Natural killer cell (primary cell): ENCODE data around the gene HOXD10. TPM values are rescaled to one million over a fixed set of nuclear protein-coding genes. Genes with fewer than 3 reads are reported as not detected.

Source experiments
- ATAC-seq, 3 donors: fragments of 150-1000 bp in 2 of 3; fragments of 200-7000 bp in 1 of 3; cut with Tn5 transposase; 1 replicate in 1 of 3; 2 replicates in 2 of 3; pipeline ENCODE4 v1.10.0; 2021; ENCODE audit warnings: mild to moderate bottlenecking in 2 of 3, moderate library complexity in 2 of 3
- DNase-seq, 2 donors: peaks; one replicate each; pipeline versions ENCODE4 v3.0.0 to v3.0.0-alpha.2; 2013 to 2021; ENCODE audit warnings: mixed read lengths in 1 of 2
- H3K27ac ChIP-seq: one replicate; pipeline ENCODE4 v1.5.1; 2013; ENCODE audit warnings: mild to moderate bottlenecking, low read length
- H3K27me3 ChIP-seq: one replicate; pipeline ENCODE4 v1.6.1; 2013; ENCODE audit warnings: low read length; ENCODE audit not compliant: control insufficient read depth, insufficient read depth
- H3K36me3 ChIP-seq: one replicate; pipeline ENCODE4 v1.6.1; 2013; ENCODE audit warnings: low read length; ENCODE audit not compliant: control insufficient read depth, insufficient read depth
- H3K4me1 ChIP-seq: one replicate; pipeline ENCODE4 v1.6.1; 2013; ENCODE audit warnings: low read length; ENCODE audit not compliant: control insufficient read depth, insufficient read depth
- H3K4me3 ChIP-seq: one replicate; pipeline ENCODE4 v1.5.1; 2013; ENCODE audit warnings: low read length
- H3K9me3 ChIP-seq: one replicate; pipeline ENCODE4 v1.6.1; 2013; ENCODE audit warnings: low read length; ENCODE audit not compliant: control insufficient read depth, insufficient read depth
- H3K27ac Mint-ChIP-seq, 2 donors: one replicate each; pipeline ENCODE4 v1.8.0; 2022; ENCODE audit warnings: mild to moderate bottlenecking in 2 of 2, mixed read lengths in 2 of 2, moderate library complexity in 1 of 2
- H3K27me3 Mint-ChIP-seq, 2 donors: one replicate each; pipeline ENCODE4 v1.8.0; 2022; ENCODE audit warnings: low read depth in 2 of 2, mixed read lengths in 2 of 2
- H3K36me3 Mint-ChIP-seq: one replicate; pipeline ENCODE4 v1.8.0; 2022; ENCODE audit warnings: mixed read lengths
- H3K4me1 Mint-ChIP-seq, 2 donors: one replicate each; pipeline ENCODE4 v1.8.0; 2022; ENCODE audit warnings: mixed read lengths in 2 of 2
- H3K4me3 Mint-ChIP-seq: one replicate; pipeline ENCODE4 v1.8.0; 2022; ENCODE audit warnings: mild to moderate bottlenecking, moderate library complexity, mixed read lengths
- H3K9me3 Mint-ChIP-seq, 2 donors: one replicate each; pipeline ENCODE4 v1.8.0; 2022; ENCODE audit warnings: mixed read lengths in 2 of 2
- CTCF ChIP-seq: fragments of 200-600 bp; IDR thresholded peaks from one replicate; pipeline ENCODE4 v1.8.0; 2022; ENCODE audit warnings: antibody characterized with exemption
- WGBS: methylation state at CpG from one replicate; pipeline ENCODE4 v1.1.7; 2013; ENCODE audit warnings: missing lambda C conversion rate; ENCODE audit not compliant: insufficient coverage; 5-methylcytosine and 5-hydroxymethylcytosine counted together
- intact Hi-C: fragments of 100-400 bp; cut with micrococcal nuclease; formaldehyde crosslinking; loops from one replicate; pipeline ENCODE4 v1.14.2; 2022
- total RNA-seq, 4 donors: library from RNA; stranded (reverse); fragments of 120-200 nt in 1 of 4; gene quantifications; one replicate each; pipeline versions ENCODE4 v1.2.3 to v1.2.4, GENCODE V29; 2013 to 2022

HOXD10 gene
- total RNA-seq, 3 donors from 2014 or later (not counting 1 experiment from before 2014, with no cell fraction given) = not detected

- no peak for ATAC-seq
- no peak for TF ChIP-seq CTCF
- Mint-ChIP-seq H3K4me1 (peaks cover 0 to 13% of the 10 kb centered on the region in 2 donors), H3K36me3 (peaks cover 8% of the 10 kb centered on the region), H3K27ac (no peak overlapping the region), H3K27me3 (peaks cover 61 to 66% of the 10 kb centered on the region in 2 donors), H3K9me3 (peaks cover 0 to 2% of the 10 kb centered on the region in 2 donors), H3K4me3 (no peak overlapping the region)
- intact Hi-C loops = no loop called here
- 11% methylated on average over 50 of the region's 50 CpGs for WGBS
- peaks cover 67% of the 10 kb centered on the region for H3K27me3 ChIP-seq
- H3K9me3 ChIP-seq = peaks cover 6% of the 10 kb centered on the region
- no peak for DNase-seq
- H3K36me3 ChIP-seq = no peaks in the 10 kb centered on the region
- H3K4me1 ChIP-seq = no peaks in the 10 kb centered on the region
- no peak overlapping the region for H3K27ac ChIP-seq
- no peak overlapping the region for H3K4me3 ChIP-seq
Observed at GRCh38 chr2:176160251-176160985, 43.8 kb downstream of the HOXD10 start.

GRCh38 chr2:176160986-176161824 lies 44.6 kb downstream of the HOXD10 start:
- H3K36me3 ChIP-seq = no peaks in the 10 kb centered on the region
- Mint-ChIP-seq H3K4me1 (peaks cover 0 to 13% of the 10 kb centered on the region in 2 donors), H3K27me3 (peaks cover 61 to 68% of the 10 kb centered on the region in 2 donors), H3K27ac (no peak overlapping the region), H3K4me3 (no peak overlapping the region), H3K9me3 (peaks cover 0 to 2% of the 10 kb centered on the region in 2 donors), H3K36me3 (peaks cover 8% of the 10 kb centered on the region)
- H3K4me3 ChIP-seq = no peak overlapping the region
- H3K27ac ChIP-seq = no peak overlapping the region
- H3K4me1 ChIP-seq = no peaks in the 10 kb centered on the region
- intact Hi-C loops = no loop called here
- ATAC-seq (no peak), DNase-seq (no peak)
- peaks cover 66% of the 10 kb centered on the region for H3K27me3 ChIP-seq
- H3K9me3 ChIP-seq = peaks cover 7% of the 10 kb centered on the region
- WGBS = 18% methylated on average over 21 of the region's 22 CpGs
- no peak for TF ChIP-seq CTCF

DNA sequence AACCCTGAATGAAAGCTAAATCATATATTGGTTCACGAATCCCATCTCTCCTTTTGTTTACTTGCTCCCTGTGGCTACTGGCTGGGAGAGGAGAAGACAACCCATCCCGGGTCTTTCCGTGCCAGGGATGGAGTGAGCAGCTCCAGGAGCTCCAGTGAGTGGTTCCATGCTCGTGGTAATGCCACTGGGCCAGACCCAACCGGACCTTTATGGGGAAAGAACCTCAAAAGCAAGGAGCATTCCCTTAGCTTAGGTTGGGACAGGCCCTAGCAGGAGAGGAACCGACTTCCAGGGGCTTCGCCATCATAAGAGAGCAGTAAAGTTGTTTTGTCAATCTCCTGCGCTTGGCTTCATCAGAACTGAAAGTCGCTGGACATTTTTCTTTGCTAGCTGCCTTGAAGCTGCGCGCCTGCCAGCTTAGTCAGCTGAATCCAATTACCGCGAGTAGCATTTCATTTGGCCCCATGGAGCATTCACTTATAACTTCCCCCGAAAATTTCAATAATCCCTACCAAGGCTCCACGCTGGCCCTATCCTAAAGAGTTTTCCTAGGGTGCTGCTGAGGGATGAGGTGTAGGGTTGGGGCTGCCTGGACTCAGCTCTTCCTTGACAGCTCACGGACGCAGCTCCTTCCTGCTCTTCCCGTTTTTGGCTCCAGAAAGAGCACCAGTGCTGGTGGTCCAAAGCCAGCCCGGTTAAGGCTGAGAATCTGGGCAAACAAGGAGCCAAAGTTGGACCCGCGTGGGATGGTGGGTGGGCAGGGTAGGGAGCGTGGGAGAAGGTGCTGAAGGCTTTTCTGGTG lies 45.4 kb downstream of the HOXD10 start:
- H3K9me3 ChIP-seq = peaks cover 7% of the 10 kb centered on the region
- Mint-ChIP-seq H3K9me3 (peaks cover 0 to 2% of the 10 kb centered on the region in 2 donors), H3K27me3 (peaks cover 68 to 69% of the 10 kb centered on the region in 2 donors), H3K36me3 (peaks cover 14% of the 10 kb centered on the region), H3K27ac (no peak overlapping the region), H3K4me3 (no peak overlapping the region), H3K4me1 (peaks cover 0 to 13% of the 10 kb centered on the region in 2 donors)
- no peak overlapping the region for H3K27ac ChIP-seq
- H3K4me3 ChIP-seq = no peak overlapping the region
- ATAC-seq (no peak), DNase-seq (no peak)
- H3K36me3 ChIP-seq = no peaks in the 10 kb centered on the region
- intact Hi-C loops = no loop called here
- H3K27me3 ChIP-seq = peaks cover 64% of the 10 kb centered on the region
- H3K4me1 ChIP-seq = no peaks in the 10 kb centered on the region
- 9% methylated on average over 21 of the region's 22 CpGs for WGBS
- no peak for TF ChIP-seq CTCF
